ENCODE results near the gene PTPRB.

DNA sequence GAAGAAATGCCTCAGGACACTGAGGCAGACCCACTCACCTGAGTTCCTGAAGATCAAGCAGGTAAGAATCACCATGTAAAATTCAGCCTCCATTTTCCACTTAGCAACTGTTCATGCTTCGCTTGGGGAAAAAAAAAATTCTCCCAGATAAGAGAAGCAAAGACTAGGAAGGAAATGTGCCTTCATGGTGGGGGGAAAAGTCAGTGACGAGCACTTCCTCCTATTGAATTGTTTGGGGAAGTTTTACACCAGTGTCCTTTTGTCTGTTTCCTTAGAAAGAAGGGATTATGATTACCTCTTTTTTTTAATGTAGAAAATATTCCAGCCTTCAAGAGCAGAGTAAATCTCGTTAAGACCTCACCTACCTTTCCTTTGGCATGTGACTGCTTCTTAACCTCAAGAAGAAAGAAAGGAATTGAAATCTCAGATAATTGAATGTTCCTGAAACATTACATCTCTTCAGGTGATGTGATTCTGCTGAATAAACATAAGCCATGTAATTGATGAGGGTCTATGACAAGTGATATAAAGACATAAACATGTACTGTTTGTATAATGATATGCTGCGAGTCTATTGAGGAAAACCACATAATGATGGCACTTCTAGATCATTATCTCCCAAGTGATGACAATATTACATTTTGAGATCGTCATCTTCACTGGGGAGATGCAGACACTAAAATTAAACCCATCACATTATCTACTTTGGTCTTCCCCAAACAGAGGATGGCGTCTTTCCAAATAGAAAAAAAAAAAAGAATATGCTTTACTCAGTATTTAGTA, at the start of gene PTPRB:
- TF ChIP-seq POLR2A (IDR thresholded peaks at IDR 0.05): no peak
- TF ChIP-seq POLR2AphosphoS5 (IDR thresholded peaks at IDR 0.05): no peak

Data from suprapubic skin (tissue), 4 donors.